Activated naive CD8-positive, alpha-beta T cell treated with anti-CD3 and anti-CD28 coated beads, Interleukin-2, amount 50 U/mL, for 16 hours (primary cell): ENCODE results near the gene LRAT.
"Not testable (repeated sequence)": the region's sequence is repeated elsewhere in the genome, so short reads cannot be mapped to it uniquely, and the experiment has no call there.

Source experiments
- DNase-seq: peaks from one replicate; pipeline ENCODE4 v3.0.0-alpha.2; 2020; ENCODE audit warnings: low read depth, low spot score

The LRAT gene

GRCh38 chr4:154743683-154744340 is at the start of gene LRAT:
LRAT (plus strand) TSS chr4:154744000; CDS start chr4:154744327, 327 bp downstream.
- DNase-seq, result no peak

GRCh38 chr4:154707877-154708276 is 35.9 kb upstream of the LRAT start:
- DNase-seq, result no peak

- no peak for DNase-seq
Measured at GRCh38 chr4:154709550-154709949, 34.2 kb upstream of the LRAT start.

- DNase-seq, result no peak
Measured at GRCh38 chr4:154711522-154711921, 32.3 kb upstream of the LRAT start.

- DNase-seq, result no peak
Measured at GRCh38 chr4:154714339-154715040, 29.3 kb upstream of the LRAT start.

GRCh38 chr4:154719087-154719486 is 24.7 kb upstream of the LRAT start:
- no peak for DNase-seq

GRCh38 chr4:154720123-154720522 is 23.7 kb upstream of the LRAT start:
- DNase-seq, result no peak

- DNase-seq, result no peak
Measured at GRCh38 chr4:154720618-154721267, 23.1 kb upstream of the LRAT start.

- DNase-seq, result no peak
Measured at GRCh38 chr4:154722262-154722661, 21.5 kb upstream of the LRAT start.

GRCh38 chr4:154723601-154724000 is 20.2 kb upstream of the LRAT start:
- DNase-seq, result not testable (repeated sequence)

GRCh38 chr4:154727540-154727939 is 16.3 kb upstream of the LRAT start:
- DNase-seq, result no peak

GRCh38 chr4:154731756-154732155 is 12.0 kb upstream of the LRAT start:
- no peak for DNase-seq

GRCh38 chr4:154732669-154733068 is 11.1 kb upstream of the LRAT start:
- DNase-seq, result no peak

- DNase-seq, result no peak
Measured at GRCh38 chr4:154736770-154737169, 7.0 kb upstream of the LRAT start.

GRCh38 chr4:154738426-154738825 is 5.4 kb upstream of the LRAT start:
- DNase-seq, result no peak

GRCh38 chr4:154739111-154739510 is 4.7 kb upstream of the LRAT start:
- no peak for DNase-seq

GRCh38 chr4:154740462-154740861 is 3.3 kb upstream of the LRAT start:
- no peak for DNase-seq

GRCh38 chr4:154741131-154741665 is 2.6 kb upstream of the LRAT start:
- no peak for DNase-seq

GRCh38 chr4:154741922-154742850 is 1.6 kb upstream of the LRAT start:
- DNase-seq, result no peak

GRCh38 chr4:154744341-154744926 is 634 bp downstream of the LRAT start:
- DNase-seq, result no peak

- DNase-seq, result no peak
Measured at GRCh38 chr4:154757713-154758112, 13.9 kb downstream of the LRAT start.
